Measurements from ENCODE around the gene NMNAT2. TPM values are rescaled to one million over a fixed set of nuclear protein-coding genes. Genes with fewer than 3 reads are reported as not detected.

Gene NMNAT2
- total and polyA plus RNA-seq, 2 of the 8 experiments (the other 6 are each of a cell fraction or from before 2014, with no cell fraction given) = 6.5 to 20.9 TPM

- peak; percentile 82 for TF ChIP-seq CHD7 (IDR thresholded peaks at IDR 0.05; ENCODE audit: insufficient replicate concordance, low read length)
- TF ChIP-seq SAP30 (IDR thresholded peaks at IDR 0.05; ENCODE audit: insufficient read depth, insufficient replicate concordance, low read length) = no peak
- peak; percentile 21; the same call in 1 of the 2 replicates for TF ChIP-seq ATF2 (IDR thresholded peaks at IDR 0.05; ENCODE audit: low read length)
- TF ChIP-seq CHD2 (IDR thresholded peaks at IDR 0.05; ENCODE audit: low read length) = 0 out of 2 replicates have a peak, but pooled peaks have one; percentile 39
- peak; percentile 40; the same call in 1 of the 2 replicates for TF ChIP-seq SP1 (IDR thresholded peaks at IDR 0.05; ENCODE audit: low read depth, low read length)
- TF ChIP-seq EGR1 (IDR thresholded peaks at IDR 0.05; ENCODE audit: borderline replicate concordance, low read depth, low read length) = no peak
- peak; percentile 79; the same call in 1 of the 2 replicates for TF ChIP-seq TEAD4 (IDR thresholded peaks at IDR 0.05; ENCODE audit: low read depth, low read length)
Observed at GRCh38 chr1:183403498-183403897, 14.7 kb downstream of the NMNAT2 start (continued).
